MCF 10A (cell line): ENCODE results near the gene NECTIN3. TPM values are rescaled to one million over a fixed set of nuclear protein-coding genes. Genes with fewer than 3 reads are reported as not detected.

Experiments used
- BruUV-seq: library from RNA; stranded (reverse); fragments of 400-500 nt; replicated peaks from 2 replicates; lab custom pipeline; 2021; lab: Mats Ljungman, UMichigan
- CTCF ChIA-PET: fragments of 300-600 bp; sonication (Branson Sonifier 250); formaldehyde crosslinking; extraction: SDS; loops from one replicate; lab custom pipeline; 2021; ENCODE audit warnings: antibody characterized with exemption, inconsistent platforms; lab: Yijun Ruan, JAX
- POLR2A ChIA-PET: fragments of 300-600, 350-650 bp; sonication (Branson Sonifier 250); formaldehyde crosslinking; extraction: SDS; loops from one replicate; lab custom pipeline; 2020; ENCODE audit warnings: antibody characterized with exemption, inconsistent platforms; lab: Yijun Ruan, JAX
- DNase-seq: peaks from one replicate; pipeline ENCODE4 v3.0.0-alpha.2; 2018; ENCODE audit not compliant: unreplicated experiment
- H3K27ac Mint-ChIP-seq: one replicate; pipeline ENCODE4 v1.8.0; 2022; ENCODE audit warnings: mild to moderate bottlenecking, low read depth, mixed read lengths; ENCODE audit not compliant: unreplicated experiment
- H3K27me3 Mint-ChIP-seq: one replicate; pipeline ENCODE4 v1.8.0; 2022; ENCODE audit warnings: mixed read lengths; ENCODE audit not compliant: insufficient read depth, unreplicated experiment
- H3K36me3 Mint-ChIP-seq: one replicate; pipeline ENCODE4 v1.8.0; 2022; ENCODE audit warnings: mild to moderate bottlenecking, moderate library complexity, mixed read lengths; ENCODE audit not compliant: insufficient read depth, unreplicated experiment
- H3K4me1 Mint-ChIP-seq: one replicate; pipeline ENCODE4 v1.8.0; 2022; ENCODE audit warnings: mixed read lengths; ENCODE audit not compliant: insufficient read depth, unreplicated experiment
- H3K4me3 Mint-ChIP-seq: one replicate; pipeline ENCODE4 v1.8.0; 2022; ENCODE audit warnings: mild to moderate bottlenecking, moderate library complexity, mixed read lengths; ENCODE audit not compliant: unreplicated experiment
- H3K9me3 Mint-ChIP-seq: one replicate; pipeline ENCODE4 v1.8.0; 2022; ENCODE audit warnings: mixed read lengths; ENCODE audit not compliant: unreplicated experiment
- CTCF ChIP-seq: fragments of 200-600 bp; IDR thresholded peaks from one replicate; pipeline ENCODE4 v1.8.0; 2022; ENCODE audit warnings: antibody characterized with exemption, mild to moderate bottlenecking; ENCODE audit not compliant: unreplicated experiment
- intact Hi-C: fragments of 100-400 bp; cut with micrococcal nuclease; formaldehyde crosslinking; loops from 2 replicates; pipeline ENCODE4 v1.14.1; 2022
- total RNA-seq: library from RNA; stranded (reverse); gene quantifications from 2 replicates; pipeline ENCODE4 v1.2.3, GENCODE V29; 2022

The NECTIN3 gene
- total RNA-seq, 1 experiment from 2014 or later: 25.6 TPM

GRCh38 chr3:111164621-111165020, 93.0 kb downstream of the NECTIN3 start:
- POLR2A ChIA-PET: interaction anchor here (1.6 kb wide), 1 partner anchor 14 kb away, joined by 3 read pairs; no protein-coding TSS in a partner anchor
- H3K27me3 Mint-ChIP-seq: no peaks in the 10 kb centered on the region
- TF ChIP-seq CTCF: no peak
- no peaks in the 10 kb centered on the region for H3K9me3 Mint-ChIP-seq
- DNase-seq: no peak
- H3K4me3 Mint-ChIP-seq: no peak overlapping the region
- no peaks in the 10 kb centered on the region for H3K4me1 Mint-ChIP-seq
- intact Hi-C loops: no loop called here
- peaks cover 12% of the 10 kb centered on the region for H3K36me3 Mint-ChIP-seq
- CTCF ChIA-PET: no interaction called here
- BruUV-seq: no TSS peak
- H3K27ac Mint-ChIP-seq: no peak overlapping the region

DNA sequence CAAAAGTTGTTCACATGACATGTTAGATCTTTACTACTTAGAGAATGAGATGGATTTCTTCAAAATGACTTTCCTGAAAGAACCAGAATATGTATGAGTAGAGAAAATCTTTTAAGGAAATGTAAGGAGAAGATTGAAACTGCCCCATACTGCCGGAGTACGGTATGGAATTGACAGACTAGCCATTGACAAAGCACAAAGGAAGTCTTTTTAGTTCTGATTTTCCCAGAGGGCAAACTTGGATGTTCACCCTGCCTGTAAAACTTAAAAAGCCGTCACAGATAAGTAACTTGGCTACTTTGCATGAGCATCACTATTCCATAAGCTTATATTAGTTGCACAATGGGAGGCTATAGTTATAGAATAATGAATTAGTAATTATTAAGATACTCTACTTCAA, 93.8 kb downstream of the NECTIN3 start:
- Mint-ChIP-seq H3K27me3 (no peaks in the 10 kb centered on the region), H3K36me3 (peaks cover 6% of the 10 kb centered on the region), H3K4me1 (no peaks in the 10 kb centered on the region), H3K9me3 (no peaks in the 10 kb centered on the region), H3K4me3 (no peak overlapping the region), H3K27ac (no peak overlapping the region)
- intact Hi-C loops: no loop called here
- ChIA-PET POLR2A (no interaction called here), CTCF (interaction anchor here (0.7 kb wide), 1 partner anchor 62 kb away, joined by 3 read pairs; no protein-coding TSS in a partner anchor)
- DNase-seq: no peak
- TF ChIP-seq CTCF: no peak
- no TSS peak for BruUV-seq

- Mint-ChIP-seq H3K9me3 (peaks cover 8% of the 10 kb centered on the region), H3K4me1 (peaks cover 9% of the 10 kb centered on the region), H3K27me3 (no peaks in the 10 kb centered on the region), H3K36me3 (peaks cover 4% of the 10 kb centered on the region), H3K4me3 (no peak overlapping the region), H3K27ac (peak overlapping the region; percentile 43)
- intact Hi-C loops: no loop called here
- BruUV-seq: no TSS peak
- CTCF ChIA-PET: no interaction called here
- TF ChIP-seq CTCF: no peak
- DNase-seq: peak; percentile 37
- POLR2A ChIA-PET: no interaction called here
Observed at GRCh38 chr3:111173328-111173900, 101.8 kb downstream of the NECTIN3 start.

DNA sequence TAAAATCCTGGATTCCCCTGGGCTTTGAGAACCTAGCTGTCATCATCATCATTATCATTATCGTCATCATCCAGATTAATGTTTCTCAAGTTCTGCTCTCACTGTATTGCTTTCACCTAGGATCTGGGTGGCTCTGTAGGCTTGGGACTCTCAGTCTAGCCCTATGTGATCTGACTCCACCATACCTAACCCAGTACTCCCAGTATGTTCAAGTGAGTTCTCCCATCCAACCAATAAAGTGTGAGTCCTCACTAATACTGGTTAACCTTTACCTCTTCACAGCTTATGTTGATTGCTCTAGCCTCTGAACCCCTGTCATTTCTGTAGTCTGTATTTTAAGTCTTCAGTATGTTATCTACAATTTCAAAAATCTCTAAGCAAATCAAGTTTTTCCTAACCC, 102.3 kb downstream of the NECTIN3 start:
- Mint-ChIP-seq H3K9me3 (peaks cover 8% of the 10 kb centered on the region), H3K4me3 (no peak overlapping the region), H3K36me3 (peaks cover 4% of the 10 kb centered on the region), H3K27ac (no peak overlapping the region), H3K4me1 (peaks cover 9% of the 10 kb centered on the region), H3K27me3 (no peaks in the 10 kb centered on the region)
- POLR2A ChIA-PET: no interaction called here
- DNase-seq: no peak
- CTCF ChIA-PET: no interaction called here
- TF ChIP-seq CTCF: no peak
- intact Hi-C loops: no loop called here
- BruUV-seq: no TSS peak
